Renal pelvis (tissue), 4 donors: ENCODE measurements around the gene OSCP1. TPM values are rescaled to one million over a fixed set of nuclear protein-coding genes. Genes with fewer than 3 reads are reported as not detected.

ENCODE experiments used
- DNase-seq: peaks from one replicate; pipeline ENCODE4 v3.0.0-alpha.2; 2013
- polyA plus RNA-seq, 3 donors: library from polyadenylated mRNA; unstranded; fragments of 120-200 nt; gene quantifications; one replicate each; pipeline ENCODE4 v1.2.1, GENCODE V29; 2013; ENCODE audit not compliant: insufficient read length in 3 of 3

OSCP1 gene
- polyA plus RNA-seq, 3 donors = 20.2 to 23.9 (median 21.4) TPM

GRCh38 chr1:36385410-36386264 is 64.6 kb downstream of the OSCP1 start, which contains the start of gene STK40:
STK40 (minus strand) TSS chr1:36385924; CDS start chr1:36361332, 24,592 bp downstream.
- peak; percentile 99 for DNase-seq

GRCh38 chr1:36384542-36385409 is 65.5 kb downstream of the OSCP1 start:
- no peak for DNase-seq

- no peak for DNase-seq
Observed at GRCh38 chr1:36383240-36383639, 67.0 kb downstream of the OSCP1 start.

- no peak for DNase-seq
Observed at GRCh38 chr1:36382669-36383068, 67.6 kb downstream of the OSCP1 start.

- DNase-seq = no peak
Observed at GRCh38 chr1:36382231-36382630, 68.0 kb downstream of the OSCP1 start.

GRCh38 chr1:36381405-36381804 is 68.8 kb downstream of the OSCP1 start:
- no peak for DNase-seq

GRCh38 chr1:36380782-36381181 is 69.5 kb downstream of the OSCP1 start:
- DNase-seq = no peak

- no peak for DNase-seq
Observed at GRCh38 chr1:36380143-36380619, 70.1 kb downstream of the OSCP1 start.

GRCh38 chr1:36377791-36378492 is 72.3 kb downstream of the OSCP1 start:
- no peak for DNase-seq

GRCh38 chr1:36372617-36373016 is 77.6 kb downstream of the OSCP1 start:
- DNase-seq = no peak

- DNase-seq = peak; percentile 76
Observed at GRCh38 chr1:36369061-36369861, 81.0 kb downstream of the OSCP1 start.

Other genes starting within 250 kb of the OSCP1 start
- 100 to 1,000 TPM; 140 to 158 (median 140) TPM for gene THRAP3, start 226.0 kb downstream of the OSCP1 start, polyA plus RNA-seq
- gene SH3D21, start 144.1 kb downstream of the OSCP1 start, polyA plus RNA-seq = 10 to 100 TPM; 25.8 to 36.4 (median 33.1) TPM
- gene EVA1B, start 126.8 kb downstream of the OSCP1 start, polyA plus RNA-seq = 100 to 1,000 TPM in 2 of 3 donors, 10 to 100 TPM in 1; 70.4 to 128 (median 105) TPM
- 10 to 100 TPM; 42.5 to 48.5 (median 43.4) TPM for gene STK40, start 64.5 kb downstream of the OSCP1 start, polyA plus RNA-seq
- gene LSM10, start 52.5 kb downstream of the OSCP1 start, polyA plus RNA-seq = 10 to 100 TPM; 26.9 to 32.1 (median 28.1) TPM
- gene MRPS15, start 13.9 kb upstream of the OSCP1 start, polyA plus RNA-seq = 10 to 100 TPM; 68.6 to 72.2 (median 69.3) TPM
- 1 to 10 TPM; 3.1 to 5.9 (median 5.4) TPM for gene CSF3R, start 32.5 kb upstream of the OSCP1 start, polyA plus RNA-seq